Mucosa of descending colon (tissue), 3 donors: Measurements from ENCODE around the gene PTPRT. TPM values are rescaled to one million over a fixed set of nuclear protein-coding genes. Genes with fewer than 3 reads are reported as not detected.

ENCODE experiments used
- ATAC-seq: fragments of 200-7000 bp; cut with Tn5 transposase; one replicate; pipeline ENCODE4 v1.9.1; 2020; ENCODE audit warnings: mild to moderate bottlenecking, moderate library complexity
- DNase-seq, 3 donors: peaks; one replicate each; pipeline ENCODE4 v3.0.0-alpha.2; 2020
- H3K36me3 ChIP-seq: fragments of 200-600 bp; one replicate; pipeline ENCODE4 v1.8.0; 2021; ENCODE audit warnings: low read depth, mild to moderate bottlenecking
- H3K4me1 ChIP-seq: fragments of 200-600 bp; one replicate; pipeline ENCODE4 v1.8.0; 2021; ENCODE audit warnings: low read depth, mild to moderate bottlenecking
- H3K4me3 ChIP-seq: fragments of 200-600 bp; one replicate; pipeline ENCODE4 v1.8.0; 2021; ENCODE audit warnings: mild to moderate bottlenecking
- H3K9me3 ChIP-seq: fragments of 200-600 bp; one replicate; pipeline ENCODE4 v1.8.0; 2021; ENCODE audit warnings: mild to moderate bottlenecking
- CTCF ChIP-seq: fragments of 200-600 bp; IDR thresholded peaks from one replicate; pipeline ENCODE4 v1.8.0; 2022; ENCODE audit warnings: antibody characterized with exemption, mild to moderate bottlenecking
- intact Hi-C, 2 donors: fragments of 100-400 bp; cut with DNase I in 1 of 2; cut with micrococcal nuclease in 1 of 2; formaldehyde crosslinking; loops; one replicate each; pipeline versions ENCODE4 v1.11.0 to v1.11.1; 2022; cut with DNase I, micrococcal nuclease
- total RNA-seq, 3 donors: library from RNA; stranded (reverse); fragmentation: NEBNext Ultra II Directional in 2 of 3; extraction: Animal tissue kit (Norgen Biotek cat#: 25700) in 2 of 3; gene quantifications; one replicate each; pipeline versions ENCODE4 v1.2.1 to v1.2.4, GENCODE V29; 2021 to 2023
- donor health status: DM: no; HTN: no; CAD: no; lungs with moderate emphysema.
- donor health status: DM: no; HTN: no; CAD: no.
- donor health status: DM: no; HTN: yes; CAD: no.

PTPRT gene
- total RNA-seq, 3 donors from 2014 or later, result 0.19 to 0.43 (median 0.38) TPM

DNA sequence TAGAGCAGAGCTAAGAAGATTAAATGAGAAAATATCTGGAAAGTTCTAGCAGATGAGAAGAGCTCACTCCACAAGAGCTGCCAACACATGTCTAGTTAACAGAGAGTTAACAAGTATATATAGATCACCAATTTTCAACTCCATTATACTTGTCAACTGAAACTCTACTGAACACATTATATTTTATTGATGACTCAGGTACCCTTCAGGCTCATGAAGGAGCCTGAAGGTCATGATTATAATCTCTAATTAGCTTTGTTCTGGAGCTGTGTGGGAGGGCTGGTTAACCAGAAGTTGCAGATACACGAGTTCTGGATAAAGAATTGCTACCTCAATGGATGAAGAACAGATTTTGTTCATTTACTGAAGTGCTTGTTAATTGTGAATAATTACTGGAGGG, 42.1 kb upstream of the PTPRT start:
- H3K9me3 ChIP-seq, result no peaks in the 10 kb centered on the region
- no peaks in the 10 kb centered on the region for H3K4me1 ChIP-seq
- no peak for ATAC-seq
- no peak for TF ChIP-seq CTCF
- no peak overlapping the region for H3K4me3 ChIP-seq
- intact Hi-C loops, result no loop called here
- DNase-seq, result no peak
- no peaks in the 10 kb centered on the region for H3K36me3 ChIP-seq

- Histone ChIP-seq H3K36me3 (no peaks in the 10 kb centered on the region), H3K4me3 (no peak overlapping the region), H3K4me1 (no peaks in the 10 kb centered on the region), H3K9me3 (no peaks in the 10 kb centered on the region)
- intact Hi-C loops, result no loop called here
- DNase-seq, result no peak
- TF ChIP-seq CTCF, result no peak
- ATAC-seq, result no peak
Measured at GRCh38 chr20:43229696-43230095, 40.0 kb upstream of the PTPRT start.

GRCh38 chr20:43220612-43221011, 30.9 kb upstream of the PTPRT start:
- intact Hi-C loops, result no loop called here
- no peaks in the 10 kb centered on the region for H3K36me3 ChIP-seq
- no peak overlapping the region for H3K4me3 ChIP-seq
- DNase-seq, result no peak
- no peak for TF ChIP-seq CTCF
- ATAC-seq, result no peak
- no peaks in the 10 kb centered on the region for H3K9me3 ChIP-seq
- no peaks in the 10 kb centered on the region for H3K4me1 ChIP-seq

DNA sequence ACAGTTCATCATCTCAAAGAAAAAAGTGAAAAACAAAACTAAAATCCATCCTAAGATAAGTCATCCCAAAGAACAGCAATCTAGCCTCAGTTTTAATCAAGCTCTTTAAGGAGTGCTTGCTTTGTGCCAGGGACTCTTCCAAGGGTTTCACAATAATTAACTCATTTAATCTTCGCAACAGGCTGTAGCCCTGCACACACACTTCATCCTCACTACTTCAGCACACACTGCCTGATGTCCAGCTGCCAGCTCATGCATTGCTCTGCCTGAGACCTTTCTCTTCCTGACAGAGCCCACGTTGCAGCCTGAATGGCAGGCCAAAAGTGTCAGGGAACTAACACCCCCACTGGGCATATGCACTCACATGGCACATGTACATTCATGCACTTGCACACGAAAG, 21.2 kb upstream of the PTPRT start:
- ATAC-seq, result no peak
- Histone ChIP-seq H3K4me1 (no peaks in the 10 kb centered on the region), H3K4me3 (no peak overlapping the region), H3K9me3 (no peaks in the 10 kb centered on the region), H3K36me3 (no peaks in the 10 kb centered on the region)
- intact Hi-C loops, result no loop called here
- no peak for TF ChIP-seq CTCF
- no peak for DNase-seq

DNA sequence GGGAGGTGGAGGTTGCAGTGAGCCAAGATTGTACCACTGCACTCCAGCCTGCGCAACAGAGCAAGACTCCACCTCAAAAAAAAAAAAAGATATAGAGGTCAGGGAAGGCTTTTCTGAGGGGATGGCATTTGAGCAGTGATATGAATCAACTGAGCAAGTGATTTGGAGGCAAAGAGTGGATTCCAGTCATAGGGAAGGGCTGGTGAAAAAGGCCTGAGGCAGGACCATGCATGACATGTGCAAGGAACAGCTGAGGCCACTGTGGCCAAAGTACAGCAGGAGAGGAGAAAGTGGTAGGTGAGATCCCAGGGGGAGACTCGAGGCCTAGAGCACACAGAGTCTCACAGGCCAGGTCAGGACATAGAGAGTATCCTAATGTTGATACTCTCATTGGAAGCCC, 20.1 kb upstream of the PTPRT start:
- ATAC-seq (no peak), DNase-seq (no peak)
- intact Hi-C loops, result no loop called here
- no peak for TF ChIP-seq CTCF
- Histone ChIP-seq H3K4me3 (no peak overlapping the region), H3K36me3 (no peaks in the 10 kb centered on the region), H3K9me3 (no peaks in the 10 kb centered on the region), H3K4me1 (no peaks in the 10 kb centered on the region)

- Histone ChIP-seq H3K36me3 (no peaks in the 10 kb centered on the region), H3K4me1 (no peaks in the 10 kb centered on the region), H3K9me3 (no peaks in the 10 kb centered on the region), H3K4me3 (no peak overlapping the region)
- intact Hi-C loops, result no loop called here
- ATAC-seq, result no peak
- no peak for TF ChIP-seq CTCF
- DNase-seq, result no peak
Measured at GRCh38 chr20:43205699-43206098, 16.0 kb upstream of the PTPRT start.
